ENCODE data around the gene ZBTB16.

GRCh38 chr11:114252767-114253166, 193.3 kb downstream of the ZBTB16 start:
- TF ChIP-seq CTCF (IDR thresholded peaks at IDR 0.05; ENCODE audit: low read depth, low read length, missing input control) = no peak
- TF ChIP-seq TAF1 (conservative IDR thresholded peaks at IDR 0.05) = no peak
- no peak for TF ChIP-seq SP1 (IDR thresholded peaks at IDR 0.05)
- TF ChIP-seq JUND (IDR thresholded peaks at IDR 0.05) = no peak
- TF ChIP-seq YY1 (IDR thresholded peaks at IDR 0.05) = no peak

Data from liver (tissue), 3 donors.